ENCODE measurements around the gene GPC1.

The GPC1 gene

GRCh38 chr2:240499309-240500301 lies 64.1 kb downstream of the GPC1 start:
- no peak for DNase-seq (ENCODE audit: low read depth)

DNA sequence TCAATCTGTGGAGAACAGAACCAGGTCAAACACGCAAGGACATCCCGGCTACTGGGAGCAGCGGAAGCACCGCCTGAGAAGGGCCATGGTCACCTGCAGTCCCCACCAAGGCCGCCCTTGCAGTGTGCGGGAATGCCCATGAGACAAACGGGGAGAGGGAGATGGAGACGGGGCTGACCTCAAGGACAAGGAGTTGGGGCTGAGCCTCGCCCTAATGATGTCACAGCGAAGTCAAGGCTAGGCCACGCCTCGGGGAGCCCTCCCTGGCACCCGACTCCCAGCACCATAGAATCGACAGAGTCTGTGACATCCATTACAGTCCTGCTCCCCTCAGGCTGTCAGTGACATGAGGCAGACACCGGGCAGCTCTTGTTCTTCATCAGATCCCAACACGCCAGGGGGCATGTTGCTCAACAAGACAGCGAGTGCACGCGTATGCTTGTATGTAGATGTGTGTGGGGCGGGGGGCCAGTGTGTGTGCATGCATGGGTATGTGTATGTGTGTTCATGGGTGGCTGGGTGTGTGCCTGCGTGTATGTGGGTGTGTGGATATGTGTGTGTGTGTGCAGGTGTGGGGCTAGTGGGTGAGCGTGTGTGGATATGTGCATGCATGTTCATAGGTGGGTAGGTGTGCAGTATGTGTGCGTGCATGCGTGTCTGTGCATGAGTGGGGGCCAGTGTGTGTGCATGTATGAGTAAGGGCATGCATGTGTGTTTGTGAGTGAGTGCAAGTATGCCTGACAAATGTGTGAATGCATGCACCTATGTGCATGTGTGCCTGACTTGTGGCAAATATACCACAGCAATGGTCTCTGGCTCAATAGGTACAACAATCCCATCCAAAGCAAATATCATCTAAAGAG lies 65.3 kb downstream of the GPC1 start:
- DNase-seq (ENCODE audit: low read depth): no peak

DNA sequence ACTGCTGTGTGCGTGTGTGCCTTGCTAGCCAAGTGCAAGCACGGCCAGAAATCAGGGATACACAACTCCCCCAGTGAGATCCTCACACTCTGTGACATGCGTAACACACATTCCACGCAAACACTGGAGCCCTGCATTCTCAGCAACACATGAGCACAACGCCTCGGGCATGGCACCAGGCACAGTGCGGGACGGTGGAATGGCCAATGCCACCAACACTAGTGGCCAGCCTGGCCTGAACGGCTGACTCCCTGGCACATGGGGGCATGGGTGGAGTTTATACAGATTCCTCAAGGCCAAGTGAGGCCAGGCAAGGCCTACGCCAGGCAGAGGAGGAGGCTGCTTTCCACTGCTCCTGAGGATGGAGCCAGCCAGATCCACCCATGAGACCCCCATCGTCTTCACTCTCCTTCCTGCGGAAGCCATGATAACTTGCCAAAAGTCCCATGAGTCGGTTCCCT lies 66.1 kb downstream of the GPC1 start:
- no peak for DNase-seq (ENCODE audit: low read depth)

DNA sequence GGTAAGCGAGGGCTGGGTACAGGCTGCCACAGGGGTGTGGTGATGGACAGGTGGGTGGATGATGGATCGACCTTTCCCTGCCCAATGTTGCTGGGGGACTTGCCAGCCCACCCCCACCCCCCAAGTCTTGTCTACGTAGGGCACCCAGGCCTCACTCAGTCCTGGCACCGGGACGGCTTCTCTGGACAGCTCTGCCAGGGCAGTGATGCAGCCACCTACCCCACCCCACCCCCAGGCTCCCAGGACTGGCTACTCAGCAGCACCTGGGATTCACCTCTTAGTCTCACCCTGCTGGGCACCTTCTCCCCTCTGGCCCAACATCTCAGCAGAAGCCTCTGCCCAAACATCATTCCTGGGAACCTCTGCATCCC lies 66.6 kb downstream of the GPC1 start:
- DNase-seq (ENCODE audit: low read depth): no peak

DNA sequence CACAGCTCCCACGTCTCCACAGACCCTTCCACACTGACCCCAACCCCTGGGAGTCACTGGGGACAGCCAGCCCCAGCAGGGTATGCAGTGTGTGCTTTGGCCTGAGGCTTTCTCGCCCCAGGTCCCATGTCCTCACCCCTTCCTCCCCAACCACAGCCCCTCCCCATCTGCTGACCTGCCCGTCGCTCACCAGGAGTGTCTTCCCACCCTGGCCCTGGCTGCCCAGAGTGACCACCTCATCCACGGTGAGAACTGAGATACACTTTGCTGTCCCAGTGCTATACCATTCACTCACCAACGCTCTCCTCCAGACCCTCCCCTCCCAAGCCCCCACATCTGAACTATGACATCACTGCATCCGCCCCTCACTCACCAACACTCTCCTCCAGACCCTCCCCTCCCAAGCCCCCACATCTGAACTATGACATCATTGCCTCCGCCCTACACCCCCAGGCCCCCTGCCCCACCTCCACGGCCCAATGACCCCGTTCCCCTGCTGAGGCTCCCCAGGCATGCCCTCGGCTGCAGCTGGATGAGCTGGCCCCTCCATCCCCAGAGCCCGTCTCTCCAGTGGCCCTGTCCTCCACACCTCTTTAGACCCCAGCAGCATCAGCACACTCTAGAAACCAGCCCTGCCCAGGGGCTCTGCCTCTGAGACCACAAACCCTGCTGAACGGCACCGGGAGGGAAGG lies 67.1 kb downstream of the GPC1 start:
- DNase-seq (ENCODE audit: low read depth): no peak

DNA sequence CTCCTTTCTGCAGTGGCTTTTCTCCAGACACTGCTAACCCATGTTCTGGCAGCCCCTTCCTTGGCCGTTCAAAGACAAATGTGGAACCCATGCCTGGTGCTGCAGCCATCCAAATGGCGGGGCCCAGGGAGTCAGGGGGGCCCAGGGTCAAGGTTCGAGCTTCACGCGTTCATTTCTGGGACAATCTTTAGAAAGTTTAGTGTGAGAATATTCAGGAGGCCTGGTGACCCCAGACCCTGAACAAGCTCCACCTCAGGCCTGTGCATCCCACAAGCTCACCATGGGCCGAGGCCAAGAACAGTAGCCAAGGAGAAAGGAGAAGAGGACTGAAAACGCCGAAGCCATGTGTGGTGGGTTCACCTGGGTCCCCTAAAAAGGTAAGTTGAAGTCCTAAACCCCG lies 67.9 kb downstream of the GPC1 start:
- DNase-seq (ENCODE audit: low read depth): no peak

DNA sequence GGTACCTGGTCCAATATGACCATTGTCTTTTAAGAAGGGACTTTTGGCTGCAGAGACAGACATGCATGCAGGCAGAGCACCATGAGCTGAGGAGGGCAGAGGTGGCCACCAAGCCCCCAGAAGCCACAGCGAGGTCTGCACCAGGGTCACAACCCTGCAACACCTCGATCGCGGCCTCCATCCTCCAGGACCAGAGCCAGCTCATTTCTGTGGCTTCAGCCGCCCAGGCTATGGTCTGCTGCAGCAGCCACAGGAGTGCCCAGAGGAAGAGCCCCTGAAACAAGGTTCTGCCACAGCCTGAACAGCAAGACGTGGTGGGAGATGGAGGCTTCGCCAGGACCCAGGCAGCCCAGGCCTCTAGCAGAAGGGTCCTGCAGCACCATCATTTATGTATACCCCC lies 68.4 kb downstream of the GPC1 start:
- no peak for DNase-seq (ENCODE audit: low read depth)

- no peak for DNase-seq (ENCODE audit: low read depth)
These were observed 70.4 kb downstream of the GPC1 start for GRCh38 chr2:240505910-240506309.

- DNase-seq (ENCODE audit: low read depth): no peak
These were observed 71.1 kb downstream of the GPC1 start for GRCh38 chr2:240506406-240507059.

DNA sequence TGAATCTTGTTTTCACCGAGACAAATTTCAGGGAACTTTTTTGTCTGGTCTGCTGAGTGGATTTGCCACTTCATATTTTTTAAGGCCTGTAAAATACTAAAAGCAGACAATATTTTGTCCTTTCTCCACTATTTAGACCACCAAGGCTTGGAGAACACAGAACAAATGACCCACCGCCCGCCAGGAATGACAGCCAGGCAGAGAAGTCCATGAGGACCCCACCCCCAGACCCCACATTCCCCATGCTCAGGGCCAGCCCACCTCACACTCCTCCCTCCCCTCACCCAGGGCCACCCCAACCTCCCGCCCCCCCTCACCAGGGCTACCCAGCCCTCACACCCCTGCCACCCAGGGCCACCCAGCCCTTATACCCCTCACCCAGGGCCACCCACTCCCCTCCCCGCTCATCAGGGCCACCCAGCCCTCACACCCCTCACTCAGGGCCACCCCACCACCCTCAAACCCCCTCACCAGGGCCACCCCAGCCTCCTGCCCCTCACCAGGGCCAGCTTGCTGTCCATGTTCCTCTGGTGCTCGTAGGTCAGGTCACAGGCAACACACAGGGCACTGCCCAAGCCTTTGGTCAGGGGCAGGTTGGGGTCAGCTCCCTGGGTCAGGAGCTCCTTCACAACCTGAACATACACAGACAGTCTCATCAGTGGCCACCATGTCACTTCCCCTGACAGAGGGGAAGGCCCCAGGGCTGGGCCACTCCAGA lies 71.8 kb downstream of the GPC1 start:
- no peak for DNase-seq (ENCODE audit: low read depth)

- no peak for DNase-seq (ENCODE audit: low read depth)
These were observed 72.4 kb downstream of the GPC1 start for GRCh38 chr2:240507778-240508251.

GRCh38 chr2:240508832-240509545 lies 73.5 kb downstream of the GPC1 start:
- no peak for DNase-seq (ENCODE audit: low read depth)

GRCh38 chr2:240509667-240510512 lies 74.4 kb downstream of the GPC1 start:
- no peak for DNase-seq (ENCODE audit: low read depth)

- DNase-seq (ENCODE audit: low read depth): no peak
These were observed 75.2 kb downstream of the GPC1 start for GRCh38 chr2:240510513-240511210.

DNA sequence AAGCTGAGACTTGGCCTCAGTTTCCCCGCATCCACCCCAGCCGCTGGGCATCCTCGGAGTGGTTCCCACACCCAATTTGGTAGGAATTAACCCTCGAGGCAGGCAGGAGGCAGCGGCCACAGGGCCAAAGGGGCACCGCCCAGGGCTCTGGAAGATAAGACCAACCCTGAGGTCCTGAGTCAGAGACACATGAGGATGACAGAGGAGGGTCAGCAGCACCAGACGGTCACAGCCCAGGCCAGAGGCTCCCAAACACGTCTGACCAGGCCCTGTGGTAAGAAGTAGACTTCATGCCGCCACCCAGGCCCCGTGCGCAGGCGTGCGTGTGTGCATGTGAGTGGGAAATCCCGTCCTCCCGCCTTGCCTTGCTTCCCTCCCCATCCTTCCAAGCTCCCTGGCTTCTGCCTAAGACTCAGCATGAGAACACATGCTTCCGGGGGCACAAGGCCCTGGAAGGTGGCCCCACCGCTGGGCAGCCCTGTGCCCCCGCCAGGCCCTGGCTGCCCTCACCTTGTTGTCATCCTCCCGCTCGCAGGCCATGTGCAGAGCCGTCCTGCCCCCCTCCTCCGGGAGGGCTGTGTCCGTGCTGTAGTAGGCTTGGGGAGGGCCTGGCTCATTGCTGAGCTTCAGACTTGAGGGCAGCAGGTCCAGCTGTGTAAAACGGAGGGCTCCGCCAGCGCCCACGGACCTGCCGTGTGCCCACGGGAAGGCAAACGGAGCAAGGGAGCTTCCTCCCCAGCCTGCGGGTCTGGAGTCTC lies 76.1 kb downstream of the GPC1 start:
- no peak for DNase-seq (ENCODE audit: low read depth)

GRCh38 chr2:240512109-240512485 lies 76.6 kb downstream of the GPC1 start:
- no peak for DNase-seq (ENCODE audit: low read depth)

DNA sequence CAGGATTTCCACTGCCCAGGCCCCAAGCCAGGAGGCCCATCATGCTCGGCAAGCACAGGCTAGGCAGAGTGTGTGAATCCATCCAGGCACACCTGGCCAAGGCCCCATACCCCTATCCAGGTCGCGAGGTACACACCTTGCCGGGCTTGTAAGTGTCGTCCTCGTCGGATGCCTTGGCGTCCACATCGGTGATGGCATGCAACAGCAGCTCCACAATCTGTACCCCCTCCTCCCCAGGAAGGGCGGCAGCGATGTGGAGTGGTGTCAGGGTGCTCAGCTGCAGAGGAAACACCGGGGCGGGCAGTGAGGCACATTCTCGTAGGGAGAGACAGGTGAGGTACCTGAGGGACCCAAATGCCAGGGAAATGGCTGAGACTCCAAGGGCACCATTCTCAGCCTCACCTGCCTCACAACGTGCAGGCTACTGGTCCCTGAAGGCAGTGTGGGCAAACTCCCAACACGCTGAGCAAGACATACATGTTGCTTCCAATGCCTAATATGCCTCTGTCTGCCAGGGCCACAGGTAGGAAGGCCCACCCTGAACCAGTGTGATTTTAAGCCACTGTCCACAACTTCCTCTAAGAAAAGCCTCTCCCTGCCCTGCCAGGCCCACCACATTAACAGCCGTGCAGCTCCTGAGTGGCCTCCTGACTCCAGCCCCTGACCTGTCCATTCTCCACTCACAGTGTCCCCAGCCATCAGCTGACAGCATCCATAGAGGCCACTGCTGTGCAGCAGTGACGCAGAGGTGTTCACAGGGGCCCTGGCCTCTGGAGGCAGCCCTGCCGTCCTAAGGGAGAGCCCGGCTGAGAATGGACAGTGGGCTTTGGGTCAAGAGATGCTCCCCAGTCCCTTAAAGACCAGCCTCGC lies 77.4 kb downstream of the GPC1 start:
- no peak for DNase-seq (ENCODE audit: low read depth)

Data from activated T-helper 1 cell treated with Interleukin-2 at 50 U/mL for 16 hours (primary cell).